Calu3 (cell line): ENCODE results near the gene EN2. TPM values are rescaled to one million over a fixed set of nuclear protein-coding genes. Genes with fewer than 3 reads are reported as not detected.

Experiments used
- BruUV-seq: library from RNA; stranded (reverse); fragments of 400-500 nt; replicated peaks from 2 replicates; lab custom pipeline; 2021; lab: Mats Ljungman, UMichigan
- CTCF ChIA-PET: fragments of 300-600 bp; sonication (Branson Sonifier 250); formaldehyde crosslinking; loops from one replicate; lab custom pipeline; 2022; ENCODE audit warnings: antibody characterized with exemption; lab: Charles Lee
- DNase-seq: peaks from one replicate; pipeline ENCODE4 v3.0.0; 2022
- H3K27ac Mint-ChIP-seq: one replicate; pipeline ENCODE4 v1.8.0; 2022; ENCODE audit warnings: mixed read lengths; ENCODE audit not compliant: unreplicated experiment
- H3K27me3 Mint-ChIP-seq: one replicate; pipeline ENCODE4 v1.8.0; 2022; ENCODE audit warnings: mixed read lengths; ENCODE audit not compliant: unreplicated experiment
- H3K36me3 Mint-ChIP-seq: one replicate; pipeline ENCODE4 v1.8.0; 2022; ENCODE audit warnings: mild to moderate bottlenecking, moderate library complexity, mixed read lengths; ENCODE audit not compliant: insufficient read depth, unreplicated experiment
- H3K4me1 Mint-ChIP-seq: one replicate; pipeline ENCODE4 v1.8.0; 2022; ENCODE audit warnings: mild to moderate bottlenecking, low read depth, mixed read lengths; ENCODE audit not compliant: unreplicated experiment
- H3K4me3 Mint-ChIP-seq: one replicate; pipeline ENCODE4 v1.8.0; 2022; ENCODE audit warnings: mild to moderate bottlenecking, low read depth, moderate library complexity, mixed read lengths; ENCODE audit not compliant: unreplicated experiment
- H3K9me3 Mint-ChIP-seq: one replicate; pipeline ENCODE4 v1.8.0; 2022; ENCODE audit warnings: low read depth, mixed read lengths; ENCODE audit not compliant: unreplicated experiment
- intact Hi-C: fragments of 100-400 bp; cut with micrococcal nuclease; formaldehyde crosslinking; loops from one replicate; pipeline ENCODE4 v1.10.0; 2022; ENCODE audit not compliant: unreplicated experiment
- total RNA-seq: library from RNA; stranded (reverse); gene quantifications from 2 replicates; pipeline ENCODE4 v1.2.3, GENCODE V29; 2022
- TF ChIP-seq, protein P1 (sequence below): fragments of 200-600 bp; IDR thresholded peaks from one replicate; pipeline ENCODE4 v1.8.0; 2022; ENCODE audit warnings: antibody characterized with exemption; ENCODE audit not compliant: unreplicated experiment

Gene EN2
- total RNA-seq, 1 experiment from 2014 or later = 3.2 TPM

DNA sequence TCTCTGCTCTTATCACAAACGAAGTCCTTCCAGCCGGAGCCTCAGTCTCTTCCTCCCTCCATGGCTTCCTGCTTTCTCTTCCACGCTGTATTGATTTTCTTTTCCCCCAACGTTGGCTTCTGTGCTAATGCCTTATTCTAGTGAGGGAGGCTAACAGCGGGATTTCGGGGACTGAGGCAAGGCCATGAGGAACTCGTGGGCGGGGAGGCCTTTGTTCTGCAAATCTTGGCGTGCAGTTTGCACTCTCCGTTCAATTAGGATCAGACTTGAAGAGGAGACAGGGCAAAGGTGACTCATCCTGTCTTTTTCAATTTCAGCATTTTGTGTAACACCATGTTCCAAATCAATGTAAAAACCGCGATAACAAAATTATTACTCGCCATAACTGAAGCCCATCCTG is 25.3 kb downstream of the EN2 start:
- BruUV-seq = no TSS peak

DNA sequence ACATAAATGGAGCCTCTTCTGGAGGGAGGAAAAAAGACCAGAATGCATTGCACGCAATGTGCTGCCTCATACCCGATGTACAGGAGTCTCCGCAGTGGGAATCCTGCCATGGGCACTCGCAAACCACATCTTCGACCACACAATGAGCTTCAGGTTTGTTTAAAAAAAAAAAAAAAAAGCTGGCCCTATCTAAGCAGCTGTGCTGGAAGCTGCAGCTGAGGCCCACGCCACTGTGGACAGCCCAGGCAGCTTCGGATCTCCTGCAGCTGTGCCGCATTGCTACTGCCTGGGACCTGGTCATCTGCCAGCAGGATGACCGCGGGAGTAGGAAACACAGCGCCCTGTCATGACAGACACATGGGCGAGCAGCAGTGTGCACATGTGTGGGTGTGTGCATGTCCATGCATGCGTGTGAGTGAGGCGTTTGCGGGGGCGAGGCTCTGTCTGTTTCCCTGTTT is 26.0 kb downstream of the EN2 start:
- Mint-ChIP-seq H3K4me1 (no peaks in the 10 kb centered on the region), H3K4me3 (no peak overlapping the region), H3K27me3 (peaks cover 88% of the 10 kb centered on the region), H3K9me3 (no peaks in the 10 kb centered on the region), H3K36me3 (no peaks in the 10 kb centered on the region), H3K27ac (no peak overlapping the region)
- CTCF ChIA-PET = no interaction called here
- TF ChIP-seq, protein P1, sequence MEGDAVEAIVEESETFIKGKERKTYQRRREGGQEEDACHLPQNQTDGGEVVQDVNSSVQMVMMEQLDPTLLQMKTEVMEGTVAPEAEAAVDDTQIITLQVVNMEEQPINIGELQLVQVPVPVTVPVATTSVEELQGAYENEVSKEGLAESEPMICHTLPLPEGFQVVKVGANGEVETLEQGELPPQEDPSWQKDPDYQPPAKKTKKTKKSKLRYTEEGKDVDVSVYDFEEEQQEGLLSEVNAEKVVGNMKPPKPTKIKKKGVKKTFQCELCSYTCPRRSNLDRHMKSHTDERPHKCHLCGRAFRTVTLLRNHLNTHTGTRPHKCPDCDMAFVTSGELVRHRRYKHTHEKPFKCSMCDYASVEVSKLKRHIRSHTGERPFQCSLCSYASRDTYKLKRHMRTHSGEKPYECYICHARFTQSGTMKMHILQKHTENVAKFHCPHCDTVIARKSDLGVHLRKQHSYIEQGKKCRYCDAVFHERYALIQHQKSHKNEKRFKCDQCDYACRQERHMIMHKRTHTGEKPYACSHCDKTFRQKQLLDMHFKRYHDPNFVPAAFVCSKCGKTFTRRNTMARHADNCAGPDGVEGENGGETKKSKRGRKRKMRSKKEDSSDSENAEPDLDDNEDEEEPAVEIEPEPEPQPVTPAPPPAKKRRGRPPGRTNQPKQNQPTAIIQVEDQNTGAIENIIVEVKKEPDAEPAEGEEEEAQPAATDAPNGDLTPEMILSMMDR = no peak
- no TSS peak for BruUV-seq
- intact Hi-C loops = no loop called here
- DNase-seq = no peak

More for the DNA sequence above, 25.3 kb downstream of the EN2 start:
- CTCF ChIA-PET = no interaction called here
- Mint-ChIP-seq H3K9me3 (no peaks in the 10 kb centered on the region), H3K4me3 (no peak overlapping the region), H3K27me3 (peaks cover 88% of the 10 kb centered on the region), H3K4me1 (no peaks in the 10 kb centered on the region), H3K27ac (no peak overlapping the region), H3K36me3 (no peaks in the 10 kb centered on the region)
- TF ChIP-seq, protein P1 = no peak
- DNase-seq = no peak
- intact Hi-C loops = no loop called here

DNA sequence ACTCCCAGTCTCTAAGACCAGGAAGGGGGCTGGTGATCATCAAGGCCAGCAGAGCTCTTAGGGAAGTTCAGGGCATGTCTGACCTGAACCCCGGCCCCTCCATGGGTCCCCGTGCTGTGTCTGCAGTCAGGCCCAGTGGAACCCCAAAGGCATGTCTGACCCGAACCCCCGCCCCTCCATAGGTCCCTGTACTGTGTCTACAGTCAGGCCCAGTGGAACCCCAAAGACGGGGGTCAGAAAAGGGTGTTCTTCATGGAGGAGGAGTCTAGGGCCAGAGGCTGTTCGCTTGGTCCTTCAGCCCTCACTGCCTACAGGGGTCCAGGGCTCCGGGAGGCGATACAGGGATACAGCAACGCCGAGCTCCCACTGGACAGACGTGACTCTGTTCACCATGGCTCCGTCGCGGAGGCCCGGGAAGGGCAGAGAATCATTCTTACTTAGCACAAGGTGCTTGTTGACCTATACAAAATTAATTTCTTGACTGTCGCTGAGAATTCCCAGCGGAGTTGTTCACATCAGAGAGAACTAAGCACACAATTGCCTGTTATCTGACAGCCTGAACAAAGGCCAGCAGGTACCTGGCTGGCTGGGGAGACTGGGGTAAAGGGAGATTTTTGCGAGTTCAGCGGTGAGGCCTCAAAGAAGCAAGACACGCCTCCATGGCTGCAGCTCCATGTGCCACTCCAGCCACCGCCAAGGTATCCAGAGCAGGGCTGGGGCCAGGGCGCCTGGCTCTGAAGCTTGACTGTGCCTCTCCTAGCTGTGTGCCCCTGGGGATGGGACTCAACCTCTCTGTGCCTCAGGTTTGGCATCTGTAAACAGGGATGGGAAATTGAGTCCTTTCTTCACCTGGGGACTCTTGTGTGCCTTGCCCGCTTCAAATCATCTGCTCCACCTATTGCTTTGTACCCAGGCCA is 26.8 kb downstream of the EN2 start:
- H3K36me3 Mint-ChIP-seq = no peaks in the 10 kb centered on the region
- CTCF ChIA-PET = interaction anchor here (0.7 kb wide), 1 partner anchor 13 kb away, joined by 3 read pairs; no protein-coding TSS in a partner anchor
- intact Hi-C loops = no loop called here
- H3K4me3 Mint-ChIP-seq = no peak overlapping the region
- BruUV-seq = no TSS peak
- H3K27me3 Mint-ChIP-seq = peaks cover 89% of the 10 kb centered on the region
- TF ChIP-seq, protein P1 = no peak
- H3K9me3 Mint-ChIP-seq = no peaks in the 10 kb centered on the region
- H3K27ac Mint-ChIP-seq = no peak overlapping the region
- DNase-seq = no peak
- no peaks in the 10 kb centered on the region for H3K4me1 Mint-ChIP-seq

DNA sequence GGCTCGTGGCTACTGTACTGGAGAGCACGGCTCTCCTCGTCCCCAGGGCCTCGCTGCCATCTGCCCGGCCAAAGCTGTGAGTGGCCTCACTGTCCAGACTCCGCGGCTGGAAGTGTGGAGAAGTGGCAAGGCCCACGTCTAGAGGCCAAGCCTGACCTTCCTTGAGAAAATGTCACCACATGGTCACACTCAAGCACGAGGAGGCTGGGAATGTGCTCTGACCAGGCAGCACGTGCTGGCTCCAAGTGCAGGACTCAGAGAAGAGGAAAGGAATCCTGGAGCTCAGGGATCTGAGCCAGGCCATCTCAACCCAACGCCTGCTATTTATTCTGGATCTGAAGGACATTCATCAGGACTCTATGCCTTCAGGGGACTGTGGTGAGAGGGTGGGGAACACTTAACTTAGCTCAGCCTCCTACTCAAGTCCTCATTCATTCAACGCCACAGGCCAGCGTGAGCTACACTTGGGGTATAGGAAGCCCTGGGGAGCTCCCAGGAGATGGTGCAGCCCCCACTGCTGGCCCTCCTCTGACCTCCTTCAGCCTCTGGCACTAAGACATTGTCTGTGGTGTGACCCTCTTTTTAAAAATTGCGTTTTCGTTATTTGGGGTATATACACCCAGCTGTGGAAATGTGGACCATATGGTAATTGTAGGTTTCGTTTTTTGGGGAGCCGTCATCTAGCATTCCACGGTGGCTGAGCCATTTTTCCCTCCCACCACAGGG is 29.0 kb downstream of the EN2 start:
- Mint-ChIP-seq H3K36me3 (no peaks in the 10 kb centered on the region), H3K9me3 (no peaks in the 10 kb centered on the region), H3K4me3 (no peak overlapping the region), H3K4me1 (no peaks in the 10 kb centered on the region), H3K27me3 (peaks cover 100% of the 10 kb centered on the region), H3K27ac (no peak overlapping the region)
- CTCF ChIA-PET = no interaction called here
- TF ChIP-seq, protein P1 = no peak
- no peak for DNase-seq
- BruUV-seq = no TSS peak
- intact Hi-C loops = no loop called here
